22Rv1 (cell line): ENCODE measurements around the gene ADAP1.

ENCODE experiments used
- CTCF ChIP-seq: fragments of 450-650 bp; IDR thresholded peaks from 2 replicates; pipeline ENCODE4 v1.5.1; 2017; ENCODE audit warnings: mild to moderate bottlenecking
- ZFX ChIP-seq: fragments of 450-650 bp; IDR thresholded peaks from 2 replicates; pipeline ENCODE4 v1.6.1; 2017; ENCODE audit warnings: antibody characterized with exemption, borderline replicate concordance

GRCh38 chr7:889391-889790, 65.1 kb downstream of the ADAP1 start:
- TF ChIP-seq CTCF (no peak), ZFX (no peak)
